ENCODE results near the gene ECSCR. TPM values are rescaled to one million over a fixed set of nuclear protein-coding genes. Genes with fewer than 3 reads are reported as not detected.

ECSCR gene
- total RNA-seq, 1 donor from 2014 or later, result 565 TPM

- H3K4me1 Mint-ChIP-seq (ENCODE audit: unreplicated experiment), result peaks cover 23% of the 10 kb centered on the region
- peaks cover 6% of the 10 kb centered on the region for H3K27me3 Mint-ChIP-seq (ENCODE audit: unreplicated experiment)
- H3K36me3 Mint-ChIP-seq (ENCODE audit: low read depth, unreplicated experiment), result peaks cover 1% of the 10 kb centered on the region
- peak overlapping the region; percentile 60 for H3K4me3 Mint-ChIP-seq (ENCODE audit: unreplicated experiment)
- H3K9me3 Mint-ChIP-seq (ENCODE audit: unreplicated experiment), result no peaks in the 10 kb centered on the region
- TF ChIP-seq CTCF (IDR thresholded peaks at IDR 0.05; ENCODE audit: unreplicated experiment), result no peak
- DNase-seq (ENCODE audit: low spot score), result no peak
- H3K27ac Mint-ChIP-seq (ENCODE audit: unreplicated experiment), result peak overlapping the region; percentile 99
Observed at GRCh38 chr5:139404484-139404840, 58.1 kb downstream of the ECSCR start.

- peak within 1 kb of the TSS; percentile 99 for H3K27ac Mint-ChIP-seq (ENCODE audit: unreplicated experiment)
- H3K9me3 Mint-ChIP-seq (ENCODE audit: unreplicated experiment), result no peaks in the 10 kb centered on the region
- H3K36me3 Mint-ChIP-seq (ENCODE audit: low read depth, unreplicated experiment), result peaks cover 6% of the 10 kb centered on the region
- DNase-seq (ENCODE audit: low spot score), result peak; percentile 96
- TF ChIP-seq CTCF (IDR thresholded peaks at IDR 0.05; ENCODE audit: unreplicated experiment), result no peak
- H3K4me1 Mint-ChIP-seq (ENCODE audit: unreplicated experiment), result peaks cover 23% of the 10 kb centered on the region
- H3K4me3 Mint-ChIP-seq (ENCODE audit: unreplicated experiment), result peak within 1 kb of the TSS; percentile 90
- H3K27me3 Mint-ChIP-seq (ENCODE audit: unreplicated experiment), result peaks cover 6% of the 10 kb centered on the region
Observed at GRCh38 chr5:139403787-139404483, 58.6 kb downstream of the ECSCR start, which contains the start of gene SPATA24. SPATA24 (minus strand) TSS chr5:139404089; CDS start chr5:139404060, 29 bp downstream.

- Mint-ChIP-seq H3K4me1 (ENCODE audit: unreplicated experiment) (peaks cover 23% of the 10 kb centered on the region), H3K9me3 (ENCODE audit: unreplicated experiment) (no peaks in the 10 kb centered on the region), H3K27me3 (ENCODE audit: unreplicated experiment) (peaks cover 6% of the 10 kb centered on the region), H3K36me3 (ENCODE audit: low read depth, unreplicated experiment) (peaks cover 6% of the 10 kb centered on the region), H3K27ac (ENCODE audit: unreplicated experiment) (peak overlapping the region; percentile 99), H3K4me3 (ENCODE audit: unreplicated experiment) (peak overlapping the region; percentile 90)
- no peak for TF ChIP-seq CTCF (IDR thresholded peaks at IDR 0.05; ENCODE audit: unreplicated experiment)
- DNase-seq (ENCODE audit: low spot score), result no peak
Observed at GRCh38 chr5:139403418-139403786, 59.1 kb downstream of the ECSCR start.

- DNase-seq (ENCODE audit: low spot score), result peak; percentile 51
- TF ChIP-seq CTCF (IDR thresholded peaks at IDR 0.05; ENCODE audit: unreplicated experiment), result peak; percentile 38
- Mint-ChIP-seq H3K27me3 (ENCODE audit: unreplicated experiment) (peaks cover 6% of the 10 kb centered on the region), H3K4me1 (ENCODE audit: unreplicated experiment) (peaks cover 23% of the 10 kb centered on the region), H3K4me3 (ENCODE audit: unreplicated experiment) (peak overlapping the region; percentile 90), H3K36me3 (ENCODE audit: low read depth, unreplicated experiment) (peaks cover 6% of the 10 kb centered on the region), H3K27ac (ENCODE audit: unreplicated experiment) (peak overlapping the region; percentile 55), H3K9me3 (ENCODE audit: unreplicated experiment) (no peaks in the 10 kb centered on the region)
Observed at GRCh38 chr5:139402561-139403158, 59.9 kb downstream of the ECSCR start.

GRCh38 chr5:139401546-139401945 is 61.0 kb downstream of the ECSCR start:
- DNase-seq (ENCODE audit: low spot score), result no peak
- Mint-ChIP-seq H3K27me3 (ENCODE audit: unreplicated experiment) (peaks cover 9% of the 10 kb centered on the region), H3K27ac (ENCODE audit: unreplicated experiment) (no peak overlapping the region), H3K4me3 (ENCODE audit: unreplicated experiment) (no peak overlapping the region), H3K9me3 (ENCODE audit: unreplicated experiment) (no peaks in the 10 kb centered on the region), H3K36me3 (ENCODE audit: low read depth, unreplicated experiment) (peaks cover 6% of the 10 kb centered on the region), H3K4me1 (ENCODE audit: unreplicated experiment) (peaks cover 31% of the 10 kb centered on the region)
- TF ChIP-seq CTCF (IDR thresholded peaks at IDR 0.05; ENCODE audit: unreplicated experiment), result no peak

Data from endothelial cell (in vitro differentiated cells).